SK-N-SH (cell line): Measurements from ENCODE around the gene SOX18. TPM values are rescaled to one million over a fixed set of nuclear protein-coding genes. Genes with fewer than 3 reads are reported as not detected.

Experiments
- CTCF ChIA-PET: fragments of 300-600, 350-600 bp; formaldehyde crosslinking; extraction: SDS; loops from one replicate; lab custom pipeline; 2021; lab: Yijun Ruan, JAX
- POLR2A ChIA-PET: fragments of 350-600 bp; sonication (Branson Sonifier 250); formaldehyde crosslinking; extraction: SDS; loops from one replicate; lab custom pipeline; 2020; ENCODE audit warnings: antibody characterized with exemption, inconsistent platforms; lab: Yijun Ruan, JAX
- DNase-seq: peaks from one replicate; pipeline ENCODE4 v3.0.0; 2012
- H2AFZ ChIP-seq: fragments of 200-600 bp; sonication (generic); 2 replicates; pipeline ENCODE4 v1.8.1; 2016; ENCODE audit warnings: antibody characterized with exemption, mild to moderate bottlenecking, low read depth
- H3F3A ChIP-seq: fragments of 200-600 bp; sonication (generic); replicated peaks from 2 replicates; pipeline ENCODE3; 2016; ENCODE audit warnings: antibody characterized with exemption, mild to moderate bottlenecking; ENCODE audit not compliant: insufficient read depth
- H3K27ac ChIP-seq, 2 experiments: fragments of 200-500 bp in 1 of 2; fragments of 200-600 bp in 1 of 2; sonication (Bioruptor generic) in 1 of 2; sonication (generic), shearing (Covaris generic) in 1 of 2; 2 replicates each; pipeline versions ENCODE4 v1.5.1 to v1.6.1; 2014 to 2016; ENCODE audit warnings: low read depth in 2 of 2, inconsistent platforms in 1 of 2, low read length in 1 of 2, mild to moderate bottlenecking in 1 of 2, mixed read lengths in 1 of 2
- H3K27me3 ChIP-seq: fragments of 200-600 bp; sonication (generic), shearing (Covaris generic); 2 replicates; pipeline ENCODE4 v1.6.1; 2016; ENCODE audit warnings: mixed run types; ENCODE audit not compliant: insufficient read depth
- H3K36me3 ChIP-seq, 2 experiments: fragments of 200-500 bp in 1 of 2; fragments of 200-600 bp in 1 of 2; sonication (Bioruptor generic) in 1 of 2; sonication (generic) in 1 of 2; replicated peaks in 1 of 2; 2 replicates each; pipeline versions ENCODE3 to v1.5.1; 2014 to 2016; ENCODE audit warnings: low read length in 1 of 2, mild to moderate bottlenecking in 1 of 2; ENCODE audit not compliant: insufficient read depth in 2 of 2, control insufficient read depth in 1 of 2
- H3K4me1 ChIP-seq, 2 experiments: fragments of 200-500 bp in 1 of 2; fragments of 200-600 bp in 1 of 2; sonication (Bioruptor generic) in 1 of 2; sonication (generic), shearing (Covaris generic) in 1 of 2; 2 replicates each; pipeline versions ENCODE4 v1.5.1 to v1.6.1; 2014 to 2016; ENCODE audit warnings: low read depth in 1 of 2, low read length in 1 of 2, mixed run types in 1 of 2; ENCODE audit not compliant: insufficient read depth in 2 of 2, control insufficient read depth in 1 of 2
- H3K4me2 ChIP-seq: fragments of 200-600 bp; sonication (generic), shearing (Covaris generic); 2 replicates; pipeline ENCODE4 v1.6.1; 2017; ENCODE audit warnings: mixed run types
- H3K4me3 ChIP-seq, 2 experiments: fragments of 200-500 bp in 1 of 2; fragments of 200-600 bp in 1 of 2; sonication (Bioruptor generic) in 1 of 2; sonication (generic), shearing (Covaris generic) in 1 of 2; 2 replicates each; pipeline versions ENCODE4 v1.5.1 to v1.8.1; 2014 to 2016; ENCODE audit warnings: low read depth in 2 of 2, inconsistent platforms in 1 of 2, low read length in 1 of 2, mild to moderate bottlenecking in 1 of 2, mixed read lengths in 1 of 2, moderate library complexity in 1 of 2
- H3K79me2 ChIP-seq: fragments of 200-600 bp; sonication (generic); 2 replicates; pipeline ENCODE4 v1.8.1; 2017; ENCODE audit warnings: mild to moderate bottlenecking; ENCODE audit not compliant: insufficient read depth
- H3K9ac ChIP-seq: fragments of 200-600 bp; sonication (generic); 2 replicates; pipeline ENCODE4 v1.6.1; 2017; ENCODE audit warnings: mixed run types
- H3K9me2 ChIP-seq: fragments of 200-600 bp; sonication (generic); 2 replicates; pipeline ENCODE4 v1.6.1; 2017; ENCODE audit warnings: mixed run types
- H3K9me3 ChIP-seq: fragments of 200-600 bp; sonication (generic); 2 replicates; pipeline ENCODE4 v1.6.1; 2017; ENCODE audit warnings: mixed run types, mild to moderate bottlenecking, moderate library complexity
- H4K20me1 ChIP-seq: fragments of 200-600 bp; sonication (generic); 2 replicates; pipeline ENCODE4 v1.6.1; 2017; ENCODE audit warnings: mild to moderate bottlenecking, mixed run types; ENCODE audit not compliant: insufficient read depth
- CHD2 ChIP-seq: fragments of 150-350 bp; IDR thresholded peaks from 2 replicates; pipeline ENCODE4 v1.6.1; 2018; ENCODE audit warnings: low read length; ENCODE audit not compliant: partially characterized antibody
- ELF1 ChIP-seq: IDR thresholded peaks from 2 replicates; pipeline ENCODE4 v1.4.0; 2012
- EZH2phosphoT487 ChIP-seq: fragments of 200-600 bp; sonication (generic); IDR thresholded peaks from 2 replicates; pipeline ENCODE4 v1.6.1; 2017; ENCODE audit warnings: low read depth, mixed run types, mild to moderate bottlenecking, antibody characterized with exemption, moderate library complexity, borderline replicate concordance
- FOXM1 ChIP-seq: IDR thresholded peaks from 2 replicates; pipeline ENCODE4 v1.4.0; 2012; ENCODE audit warnings: low read depth, mild to moderate bottlenecking
- GABPA ChIP-seq: IDR thresholded peaks from 2 replicates; pipeline ENCODE4 v1.4.0; 2012; ENCODE audit warnings: low read depth, mild to moderate bottlenecking
- JUND ChIP-seq: IDR thresholded peaks from 2 replicates; pipeline ENCODE4 v1.4.0; 2012
- MXI1 ChIP-seq: IDR thresholded peaks from 2 replicates; pipeline ENCODE4 v1.6.1; 2012; ENCODE audit warnings: mild to moderate bottlenecking, low read depth, low read length, improper control_type of control experiment
- NRF1 ChIP-seq: IDR thresholded peaks from 2 replicates; pipeline ENCODE4 v1.6.1; 2012; ENCODE audit warnings: low read depth, mild to moderate bottlenecking, low read length
- REST ChIP-seq: IDR thresholded peaks from 2 replicates; pipeline ENCODE4 v1.6.1; 2012; ENCODE audit warnings: mild to moderate bottlenecking, low read depth, low read length, moderate library complexity
- SIN3A ChIP-seq: IDR thresholded peaks from 2 replicates; pipeline ENCODE4 v1.6.1; 2012; ENCODE audit warnings: low read depth, mild to moderate bottlenecking, low read length, moderate library complexity, borderline replicate concordance
- TAF1 ChIP-seq: IDR thresholded peaks from 2 replicates; pipeline ENCODE4 v1.6.1; 2012; ENCODE audit warnings: low read depth, mild to moderate bottlenecking, low read length, moderate library complexity, borderline replicate concordance
- TCF12 ChIP-seq: IDR thresholded peaks from 2 replicates; pipeline ENCODE4 v1.4.0; 2012
- TEAD4 ChIP-seq: IDR thresholded peaks from 2 replicates; pipeline ENCODE4 v1.4.0; 2012; ENCODE audit warnings: mild to moderate bottlenecking, borderline replicate concordance; ENCODE audit not compliant: insufficient read depth
- YY1 ChIP-seq: IDR thresholded peaks from 2 replicates; pipeline ENCODE4 v1.4.0; 2012; ENCODE audit warnings: low read depth, mild to moderate bottlenecking
- WGBS: methylation state at CpG from one replicate; pipeline ENCODE4 v1.1.6; 2017; ENCODE audit warnings: low lambda C conversion rate; 5-methylcytosine and 5-hydroxymethylcytosine counted together
- polyA plus RNA-seq, 3 experiments: library from polyadenylated mRNA; depleted of rRNA; stranded (reverse); fragments of >200 nt; gene quantifications; 2 replicates each; pipeline ENCODE4 v1.2.3, GENCODE V29; 2012
- TF ChIP-seq, protein P1 (sequence below): IDR thresholded peaks from 2 replicates; pipeline ENCODE4; 2012

The SOX18 gene
- polyA plus RNA-seq, 1 of the 3 experiments (the other 2 are of a cell fraction) = not detected

GRCh38 chr20:64079273-64080012 is 30.0 kb upstream of the SOX18 start, which contains the start of gene RGS19:
RGS19 (minus strand) TSS chr20:64079518; CDS start chr20:64076886, 2,632 bp downstream.
- ChIA-PET POLR2A (interaction anchor here (0.6 to 1.2 kb wide), 4 partner anchors 10 to 93 kb away, joined by 3 to 6 read pairs (median 3); partner anchors contain the start of gene TCEA2), CTCF (interaction anchor here (0.7 to 12.9 kb wide), 12 partner anchors 9 to 139 kb away, joined by 3 to 252 read pairs (median 4); partner anchors contain the start of genes NPBWR2 and PRPF6)
- Histone ChIP-seq H3F3A (peaks cover 14% of the 10 kb centered on the region), H3K27ac (peak within 1 kb of the TSS in 1 of 2 experiments; percentile 68; a peak in 2 of 4 replicates), H2AFZ (peak within 1 kb of the TSS; percentile 72; the same call in 1 of the 2 replicates), H3K4me3 (peak within 1 kb of the TSS; percentile 76 to 80), H3K79me2 (no peaks in the 10 kb centered on the region), H4K20me1 (no peaks in the 10 kb centered on the region), H3K36me3 (no peaks in the 10 kb centered on the region), H3K27me3 (no peaks in the 10 kb centered on the region), H3K9me2 (no peaks in the 10 kb centered on the region), H3K4me1 (peaks cover 13 to 34% of the 10 kb centered on the region in 2 experiments; a peak in 3 of 4 replicates), H3K4me2 (peak within 1 kb of the TSS; percentile 99), H3K9ac (peak within 1 kb of the TSS; percentile 76), H3K9me3 (no peaks in the 10 kb centered on the region)
- peak; percentile 96 for DNase-seq
- TF ChIP-seq, protein P1, sequence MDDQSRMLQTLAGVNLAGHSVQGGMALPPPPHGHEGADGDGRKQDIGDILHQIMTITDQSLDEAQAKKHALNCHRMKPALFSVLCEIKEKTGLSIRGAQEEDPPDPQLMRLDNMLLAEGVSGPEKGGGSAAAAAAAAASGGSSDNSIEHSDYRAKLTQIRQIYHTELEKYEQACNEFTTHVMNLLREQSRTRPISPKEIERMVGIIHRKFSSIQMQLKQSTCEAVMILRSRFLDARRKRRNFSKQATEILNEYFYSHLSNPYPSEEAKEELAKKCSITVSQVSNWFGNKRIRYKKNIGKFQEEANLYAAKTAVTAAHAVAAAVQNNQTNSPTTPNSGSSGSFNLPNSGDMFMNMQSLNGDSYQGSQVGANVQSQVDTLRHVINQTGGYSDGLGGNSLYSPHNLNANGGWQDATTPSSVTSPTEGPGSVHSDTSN = no peak
- TF ChIP-seq SIN3A (no peak), CHD2 (peak; percentile 39), TAF1 (no peak), MXI1 (peak; percentile 67), JUND (no peak), REST (no peak), GABPA (0 out of 2 replicates have a peak, but pooled peaks have one; percentile 9), NRF1 (peak; percentile 78), FOXM1 (no peak)
- 0% methylated on average over 6 of the region's 73 CpGs for WGBS

GRCh38 chr20:64078934-64079272 is 29.5 kb upstream of the SOX18 start:
- no peak for TF ChIP-seq EZH2phosphoT487
- no peak for TF ChIP-seq YY1
- TF ChIP-seq MXI1 = no peak
- TF ChIP-seq TEAD4 = no peak
- no peak for TF ChIP-seq TAF1
- no peak for TF ChIP-seq TCF12
- TF ChIP-seq ELF1 = no peak
- TF ChIP-seq, all 33 proteins: peak for 0
- ChIA-PET POLR2A (interaction anchor here (1.2 kb wide), 1 partner anchor 23 kb away, joined by 3 read pairs; no protein-coding TSS in a partner anchor), CTCF (interaction anchor here (1.1 to 12.9 kb wide), 10 partner anchors 8 to 105 kb away, joined by 3 to 252 read pairs (median 5); partner anchors contain the start of genes NPBWR2 and PRPF6)
- peaks cover 14% of the 10 kb centered on the region for H3F3A ChIP-seq
- 29% methylated on average over 4 of the region's 4 CpGs for WGBS
- no peaks in the 10 kb centered on the region for H3K9me3 ChIP-seq
- peak overlapping the region; percentile 76 for H3K9ac ChIP-seq
- H3K27ac ChIP-seq = no peak overlapping the region; a peak in 1 of 4 replicates
- H3K4me2 ChIP-seq = peak overlapping the region; percentile 99
- DNase-seq = no peak
- 0 out of 2 replicates have a peak overlapping the region, but pooled peaks have one; percentile 72 for H2AFZ ChIP-seq
- H3K4me1 ChIP-seq = peaks cover 13 to 29% of the 10 kb centered on the region in 2 experiments; a peak in 3 of 4 replicates
- H3K79me2 ChIP-seq = no peaks in the 10 kb centered on the region
- peaks cover 0 to 2% of the 10 kb centered on the region in 2 experiments for H3K36me3 ChIP-seq
- H3K27me3 ChIP-seq = no peaks in the 10 kb centered on the region
- H3K4me3 ChIP-seq = peak overlapping the region; percentile 76 to 80
- no peaks in the 10 kb centered on the region for H4K20me1 ChIP-seq
- H3K9me2 ChIP-seq = no peaks in the 10 kb centered on the region
